ENCODE measurements around the gene LNX1.

DNA sequence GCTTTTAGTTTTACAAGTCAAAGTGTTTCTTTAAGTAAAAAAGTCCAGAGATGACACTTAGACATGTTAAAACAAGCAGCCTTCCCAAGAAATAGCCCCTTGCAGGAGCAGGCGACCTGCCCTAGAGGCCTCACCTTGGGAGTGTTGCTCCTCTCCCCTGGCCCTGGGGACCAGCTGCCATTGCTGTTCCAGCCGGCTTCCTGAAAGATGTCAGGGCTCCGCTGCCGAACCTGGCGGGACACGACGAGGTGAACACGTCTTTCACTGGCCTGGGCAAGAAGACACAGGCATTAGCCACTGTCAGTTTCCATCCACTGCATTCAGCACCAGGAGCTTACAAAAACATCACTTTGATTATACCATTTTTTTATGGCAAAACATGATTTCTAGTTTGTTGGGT, 109.7 kb downstream of the LNX1 start:
- TF ChIP-seq, protein P1, sequence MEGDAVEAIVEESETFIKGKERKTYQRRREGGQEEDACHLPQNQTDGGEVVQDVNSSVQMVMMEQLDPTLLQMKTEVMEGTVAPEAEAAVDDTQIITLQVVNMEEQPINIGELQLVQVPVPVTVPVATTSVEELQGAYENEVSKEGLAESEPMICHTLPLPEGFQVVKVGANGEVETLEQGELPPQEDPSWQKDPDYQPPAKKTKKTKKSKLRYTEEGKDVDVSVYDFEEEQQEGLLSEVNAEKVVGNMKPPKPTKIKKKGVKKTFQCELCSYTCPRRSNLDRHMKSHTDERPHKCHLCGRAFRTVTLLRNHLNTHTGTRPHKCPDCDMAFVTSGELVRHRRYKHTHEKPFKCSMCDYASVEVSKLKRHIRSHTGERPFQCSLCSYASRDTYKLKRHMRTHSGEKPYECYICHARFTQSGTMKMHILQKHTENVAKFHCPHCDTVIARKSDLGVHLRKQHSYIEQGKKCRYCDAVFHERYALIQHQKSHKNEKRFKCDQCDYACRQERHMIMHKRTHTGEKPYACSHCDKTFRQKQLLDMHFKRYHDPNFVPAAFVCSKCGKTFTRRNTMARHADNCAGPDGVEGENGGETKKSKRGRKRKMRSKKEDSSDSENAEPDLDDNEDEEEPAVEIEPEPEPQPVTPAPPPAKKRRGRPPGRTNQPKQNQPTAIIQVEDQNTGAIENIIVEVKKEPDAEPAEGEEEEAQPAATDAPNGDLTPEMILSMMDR (IDR thresholded peaks at IDR 0.05) = no peak
- no peak for TF ChIP-seq ZFX (IDR thresholded peaks at IDR 0.05; ENCODE audit: borderline replicate concordance)
